ENCODE measurements around the gene CPOX. TPM values are rescaled to one million over a fixed set of nuclear protein-coding genes. Genes with fewer than 3 reads are reported as not detected.

The CPOX gene
- total and polyA plus RNA-seq, 2 of the 8 experiments (the other 6 are each of a cell fraction or from before 2014, with no cell fraction given) = 17.4 to 27.0 TPM

DNA sequence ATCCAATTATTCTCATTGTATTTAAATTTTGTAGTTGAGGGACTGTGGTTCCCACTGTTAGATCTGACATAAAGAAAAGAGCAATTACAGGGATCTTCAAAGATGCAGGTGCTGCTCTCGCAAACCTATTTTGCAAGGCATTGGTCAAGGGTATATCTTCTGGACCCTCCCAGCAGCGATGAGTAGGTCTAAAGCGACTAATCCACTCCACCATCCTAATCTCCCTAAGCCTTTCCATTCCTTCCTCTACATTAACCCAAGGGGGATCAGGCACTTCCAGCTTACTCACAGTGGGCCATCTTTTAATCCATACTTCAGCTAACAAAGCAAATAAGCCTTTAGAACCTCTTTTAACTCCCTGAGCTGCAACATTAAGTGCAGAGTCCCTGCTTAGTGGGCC is 37.0 kb upstream of the CPOX start:
- H3K23ac ChIP-seq (ENCODE audit: insufficient read length) = no peak overlapping the region
- H2BK15ac ChIP-seq (ENCODE audit: low read length) = no peak overlapping the region
- H2AK5ac ChIP-seq (ENCODE audit: low read depth, low read length) = no peak overlapping the region
- ChIA-PET POLR2A (ENCODE audit: partially characterized antibody) (no interaction called here), CTCF (ENCODE audit: partially characterized antibody) (interaction anchor here (1.2 to 2.1 kb wide), 7 partner anchors 15 to 171 kb away, joined by 3 to 8 read pairs (median 4); no protein-coding TSS in a partner anchor)
- H3K27me3 ChIP-seq (replicated peaks in 1 of 4; ENCODE audit: control insufficient read depth in 3 of 4, extremely low read depth in 1 of 4, insufficient read depth in 3 of 4, low read length in 3 of 4) = no peaks in the 10 kb centered on the region
- H4K5ac ChIP-seq (ENCODE audit: insufficient read length, low read depth, low read length) = no peak overlapping the region
- H3K14ac ChIP-seq (ENCODE audit: insufficient read length) = no peak overlapping the region
- H3K9me3 ChIP-seq (ENCODE audit: insufficient read depth in 2 of 2, low read depth in 1 of 2, low read length in 1 of 2) = no peaks in the 10 kb centered on the region
- H3K9ac ChIP-seq (replicated peaks in 1 of 4; ENCODE audit: extremely low read depth in 1 of 4, low read depth in 3 of 4, low read length in 3 of 4) = no peak overlapping the region
- H3K79me2 ChIP-seq (ENCODE audit: control insufficient read depth in 1 of 2, insufficient read depth in 2 of 2, low read length in 2 of 2) = no peaks in the 10 kb centered on the region
- DNase-seq (ENCODE audit: low read depth in 1 of 2, low spot score in 2 of 2) (no peak), FAIRE-seq (no peak)
- H2BK20ac ChIP-seq (ENCODE audit: low read length) = no peak overlapping the region
- 97% methylated on average over 3 of the region's 3 CpGs; no CpG with 5 or more reads in 1 of the 2 experiments for WGBS, 2 experiments (ENCODE audit: extremely low coverage in 1 of 2, insufficient coverage in 1 of 2, insufficient read length in 1 of 2, insufficient replicate concordance in 2 of 2, low coverage in 1 of 2, low lambda C conversion rate in 2 of 2, missing lambda C conversion rate in 1 of 2)
- H3K36me3 ChIP-seq (ENCODE audit: control insufficient read depth in 2 of 4, insufficient read depth in 4 of 4, low read length in 3 of 4) = no peaks in the 10 kb centered on the region
- no peak overlapping the region for H2BK120ac ChIP-seq (replicated peaks; ENCODE audit: low read depth, low read length)
- H3K4ac ChIP-seq (replicated peaks; ENCODE audit: insufficient read length, low read depth, low read length) = no peak overlapping the region
- H3K4me2 ChIP-seq (ENCODE audit: insufficient read depth in 1 of 2, low read depth in 2 of 2, low read length in 2 of 2) = no peak overlapping the region
- H4K91ac ChIP-seq (replicated peaks; ENCODE audit: insufficient read length, low read length) = no peak overlapping the region
- H3K27ac ChIP-seq (ENCODE audit: low read depth, low read length) = no peak overlapping the region
- no peaks in the 10 kb centered on the region for H3K79me1 ChIP-seq (ENCODE audit: low read depth, low read length)
- no peak overlapping the region for H2BK12ac ChIP-seq (ENCODE audit: low read depth, low read length)
- H3K4me3 ChIP-seq (ENCODE audit: extremely low read depth in 1 of 4, insufficient read depth in 2 of 4, low read depth in 3 of 4, low read length in 4 of 4) = no peak overlapping the region
- H2AFZ ChIP-seq (ENCODE audit: low read length) = no peak overlapping the region
- no peak overlapping the region for H3K18ac ChIP-seq (ENCODE audit: extremely low read depth, low read length)
- TF ChIP-seq RXRA (IDR thresholded peaks at IDR 0.05; ENCODE audit: insufficient read depth, low read depth, low read length) = no peak
- H3K23me2 ChIP-seq (ENCODE audit: low read depth, low read length) = no peaks in the 10 kb centered on the region
- H4K8ac ChIP-seq (ENCODE audit: extremely low read depth, insufficient read depth, low read length) = no peak overlapping the region
- H3K56ac ChIP-seq (replicated peaks; ENCODE audit: insufficient read length, low read depth, low read length) = no peak overlapping the region
- no peaks in the 10 kb centered on the region for H4K20me1 ChIP-seq (replicated peaks in 1 of 2; ENCODE audit: control insufficient read depth in 1 of 2, insufficient read depth in 2 of 2, low read length in 2 of 2)
- H2BK5ac ChIP-seq (ENCODE audit: low read depth, low read length) = no peak overlapping the region
- peaks cover 0 to 3% (median 0%) of the 10 kb centered on the region in 4 experiments; a peak in 1 of 7 replicates for H3K4me1 ChIP-seq (replicated peaks in 1 of 4; ENCODE audit: control insufficient read depth in 3 of 4, insufficient read depth in 4 of 4, low read length in 3 of 4)
